Hepatocyte (in vitro differentiated cells): ENCODE data around the gene PRKCA. TPM values are rescaled to one million over a fixed set of nuclear protein-coding genes. Genes with fewer than 3 reads are reported as not detected.
"Not testable (repeated sequence)": the region's sequence is repeated elsewhere in the genome, so short reads cannot be mapped to it uniquely, and the experiment has no call there.

ENCODE experiments used
- DNase-seq: peaks from one replicate; pipeline ENCODE4 v3.0.0-alpha.2; 2016; ENCODE audit warnings: low spot score
- H2AFZ ChIP-seq: fragments of 200-600 bp; sonication (generic); 2 replicates; pipeline ENCODE4 v1.6.0; 2016; ENCODE audit warnings: antibody characterized with exemption, mild to moderate bottlenecking
- H3K27ac ChIP-seq: fragments of 200-600 bp; sonication (generic); 2 replicates; pipeline ENCODE4 v1.5.1; 2016; ENCODE audit warnings: mild to moderate bottlenecking
- H3K27me3 ChIP-seq: fragments of 200-600 bp; sonication (generic); 2 replicates; pipeline ENCODE4 v1.6.1; 2016
- H3K36me3 ChIP-seq: fragments of 200-600 bp; sonication (generic); replicated peaks from 2 replicates; pipeline ENCODE4 v1.5.1; 2016; ENCODE audit warnings: low read depth; ENCODE audit not compliant: insufficient read depth
- H3K4me1 ChIP-seq: fragments of 200-600 bp; sonication (generic); 2 replicates; pipeline ENCODE4 v1.5.1; 2016; ENCODE audit warnings: mild to moderate bottlenecking, moderate library complexity; ENCODE audit not compliant: insufficient read depth
- H3K4me2 ChIP-seq: fragments of 200-600 bp; sonication (generic); 2 replicates; pipeline ENCODE4 v1.6.0; 2016
- H3K4me3 ChIP-seq: fragments of 200-600 bp; sonication (generic); 2 replicates; pipeline ENCODE4 v1.5.1; 2016; ENCODE audit warnings: mild to moderate bottlenecking
- H3K79me2 ChIP-seq: fragments of 200-600 bp; sonication (generic); 2 replicates; pipeline ENCODE4 v1.6.0; 2017; ENCODE audit warnings: mild to moderate bottlenecking
- H3K9me2 ChIP-seq: fragments of 200-600 bp; sonication (generic); replicated peaks from 2 replicates; pipeline ENCODE4 v1.6.0; 2017; ENCODE audit warnings: mild to moderate bottlenecking; ENCODE audit not compliant: insufficient read depth
- H3K9me3 ChIP-seq: fragments of 200-600 bp; sonication (generic); 2 replicates; pipeline ENCODE4 v1.5.1; 2016; ENCODE audit warnings: low read depth, mild to moderate bottlenecking
- H4K20me1 ChIP-seq: fragments of 200-600 bp; sonication (generic); 2 replicates; pipeline ENCODE4 v1.6.0; 2016; ENCODE audit warnings: mild to moderate bottlenecking; ENCODE audit not compliant: insufficient read depth, poor library complexity, severe bottlenecking
- EZH2 ChIP-seq: fragments of 200-600 bp; sonication (generic); IDR thresholded peaks from 2 replicates; pipeline ENCODE4 v1.6.1; 2016; ENCODE audit warnings: antibody characterized with exemption, mild to moderate bottlenecking, borderline replicate concordance
- EZH2phosphoT487 ChIP-seq: fragments of 200-600 bp; sonication (generic); IDR thresholded peaks from one replicate; pipeline ENCODE4 v1.6.1; 2018; ENCODE audit warnings: antibody characterized with exemption, mild to moderate bottlenecking, low read depth, moderate library complexity; ENCODE audit not compliant: unreplicated experiment, severe bottlenecking
- WGBS: methylation state at CpG from one replicate; pipeline ENCODE4 v1.1.6; 2016; ENCODE audit warnings: low lambda C conversion rate; ENCODE audit errors: missing lambda C conversion rate; 5-methylcytosine and 5-hydroxymethylcytosine counted together
- polyA plus RNA-seq: library from polyadenylated mRNA; unstranded; fragments of >200 nt; fragmentation: Nextera tagmentation; extraction: Ambion mirVana; gene quantifications from 2 replicates; pipeline ENCODE4 v1.2.1, GENCODE V29; 2016
- total RNA-seq: library from RNA; depleted of rRNA; stranded (reverse); fragments of >200 nt; gene quantifications from 2 replicates; pipeline ENCODE4 v1.2.3, GENCODE V29; 2014
- TF ChIP-seq, protein P1 (sequence below): fragments of 200-600 bp; sonication (generic); IDR thresholded peaks from 2 replicates; pipeline ENCODE4 v1.5.1; 2016; ENCODE audit warnings: antibody characterized with exemption, mild to moderate bottlenecking; ENCODE audit not compliant: poor library complexity

PRKCA gene
- total and polyA plus RNA-seq, 2 experiments from 2014 or later = 5.9 to 18.5 TPM

DNA sequence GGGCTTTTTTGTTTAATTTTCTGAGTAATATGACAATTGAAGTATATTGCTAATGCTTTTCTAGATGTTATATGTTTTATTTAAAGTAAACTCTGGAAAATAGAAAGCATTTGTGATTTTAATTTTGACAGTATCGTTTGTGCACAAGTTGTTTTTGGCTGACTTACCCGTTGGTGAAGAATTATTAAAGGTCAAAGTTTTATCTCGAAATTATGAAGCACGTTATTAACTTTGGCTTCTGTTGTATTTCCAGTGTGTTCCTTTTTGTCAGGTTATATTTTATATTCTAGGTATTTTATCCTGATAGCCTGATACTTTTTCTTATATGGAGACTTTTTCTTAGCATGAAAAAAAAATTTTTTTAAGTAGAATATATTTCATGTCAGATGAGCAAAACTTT lies 16.8 kb downstream of the PRKCA start:
- H3K4me3 ChIP-seq = no peak overlapping the region
- no peaks in the 10 kb centered on the region for H3K4me1 ChIP-seq
- 97% methylated on average over 4 of the region's 4 CpGs for WGBS
- H3K27me3 ChIP-seq = no peaks in the 10 kb centered on the region
- peaks cover 3% of the 10 kb centered on the region for H3K36me3 ChIP-seq
- no peak overlapping the region for H2AFZ ChIP-seq
- H3K4me2 ChIP-seq = no peak overlapping the region
- no peaks in the 10 kb centered on the region for H4K20me1 ChIP-seq
- no peaks in the 10 kb centered on the region for H3K9me3 ChIP-seq
- peaks cover 28% of the 10 kb centered on the region for H3K79me2 ChIP-seq
- H3K9me2 ChIP-seq = no peaks in the 10 kb centered on the region
- TF ChIP-seq EZH2 (no peak), EZH2phosphoT487 (no peak)
- TF ChIP-seq, protein P1, sequence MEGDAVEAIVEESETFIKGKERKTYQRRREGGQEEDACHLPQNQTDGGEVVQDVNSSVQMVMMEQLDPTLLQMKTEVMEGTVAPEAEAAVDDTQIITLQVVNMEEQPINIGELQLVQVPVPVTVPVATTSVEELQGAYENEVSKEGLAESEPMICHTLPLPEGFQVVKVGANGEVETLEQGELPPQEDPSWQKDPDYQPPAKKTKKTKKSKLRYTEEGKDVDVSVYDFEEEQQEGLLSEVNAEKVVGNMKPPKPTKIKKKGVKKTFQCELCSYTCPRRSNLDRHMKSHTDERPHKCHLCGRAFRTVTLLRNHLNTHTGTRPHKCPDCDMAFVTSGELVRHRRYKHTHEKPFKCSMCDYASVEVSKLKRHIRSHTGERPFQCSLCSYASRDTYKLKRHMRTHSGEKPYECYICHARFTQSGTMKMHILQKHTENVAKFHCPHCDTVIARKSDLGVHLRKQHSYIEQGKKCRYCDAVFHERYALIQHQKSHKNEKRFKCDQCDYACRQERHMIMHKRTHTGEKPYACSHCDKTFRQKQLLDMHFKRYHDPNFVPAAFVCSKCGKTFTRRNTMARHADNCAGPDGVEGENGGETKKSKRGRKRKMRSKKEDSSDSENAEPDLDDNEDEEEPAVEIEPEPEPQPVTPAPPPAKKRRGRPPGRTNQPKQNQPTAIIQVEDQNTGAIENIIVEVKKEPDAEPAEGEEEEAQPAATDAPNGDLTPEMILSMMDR = no peak
- no peak overlapping the region for H3K27ac ChIP-seq
- DNase-seq = no peak

DNA sequence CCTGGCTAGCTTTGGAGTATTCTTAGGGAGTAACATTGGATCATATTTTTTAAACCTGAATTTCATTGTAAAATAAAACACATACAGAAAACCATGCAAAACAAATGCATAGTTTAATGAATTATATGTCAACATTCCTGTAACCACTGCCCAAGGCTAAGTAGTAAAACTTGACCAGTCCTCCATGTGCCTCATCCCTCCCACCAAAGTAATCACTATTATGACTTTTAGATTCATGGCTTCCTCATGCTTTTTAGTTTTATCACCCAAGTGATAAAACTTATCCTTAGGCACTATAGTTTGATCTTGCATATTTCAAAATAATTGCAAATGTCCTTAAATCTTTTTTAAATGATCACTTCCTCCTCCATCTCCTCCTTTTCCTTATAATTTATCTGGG lies 20.4 kb downstream of the PRKCA start:
- Histone ChIP-seq H2AFZ (no peak overlapping the region), H3K4me3 (no peak overlapping the region), H3K4me1 (no peaks in the 10 kb centered on the region), H3K4me2 (no peak overlapping the region), H3K79me2 (peaks cover 53% of the 10 kb centered on the region), H3K9me2 (no peaks in the 10 kb centered on the region), H3K36me3 (peaks cover 3% of the 10 kb centered on the region), H3K9me3 (no peaks in the 10 kb centered on the region), H3K27me3 (no peaks in the 10 kb centered on the region), H3K27ac (no peak overlapping the region), H4K20me1 (no peaks in the 10 kb centered on the region)
- DNase-seq = no peak
- no peak for TF ChIP-seq EZH2phosphoT487
- TF ChIP-seq, protein P1 = no peak
- no peak for TF ChIP-seq EZH2

DNA sequence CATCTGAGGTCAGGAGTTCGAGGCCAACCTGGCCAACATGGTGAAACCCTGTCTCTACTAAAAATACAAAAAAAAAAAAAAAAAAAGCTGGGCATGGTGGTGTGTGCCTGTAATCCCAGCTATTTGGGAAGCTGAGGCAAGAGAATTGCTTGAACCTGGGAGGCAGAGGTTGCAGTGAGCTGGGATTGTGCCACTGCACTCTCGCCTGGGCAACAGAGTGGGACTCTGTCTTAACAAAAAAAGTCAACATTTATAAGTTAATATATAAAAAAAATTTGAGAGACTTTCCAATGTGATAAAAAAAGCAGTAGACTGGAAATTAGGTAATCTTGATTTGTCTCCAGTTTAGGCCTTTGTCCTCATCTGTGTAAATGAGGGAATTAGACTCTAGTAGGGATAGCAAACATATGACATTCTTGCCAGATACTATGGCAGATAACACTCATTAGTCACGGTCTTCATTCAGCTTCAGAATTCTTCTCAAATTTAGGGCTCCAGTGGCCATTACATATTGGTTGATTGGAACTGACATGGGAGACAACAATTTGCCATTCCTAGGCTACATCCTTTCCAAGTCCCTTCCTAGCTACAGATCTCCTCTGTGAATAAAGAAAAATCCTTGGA lies 22.1 kb downstream of the PRKCA start:
- not testable (repeated sequence) for H3K4me2 ChIP-seq, H3K27ac ChIP-seq, H3K27me3 ChIP-seq, H3K9me3 ChIP-seq, DNase-seq, H3K36me3 ChIP-seq, H3K4me1 ChIP-seq, H3K9me2 ChIP-seq, H3K4me3 ChIP-seq, H4K20me1 ChIP-seq, H2AFZ ChIP-seq
- WGBS = 82% methylated on average over 3 of the region's 3 CpGs
- H3K79me2 ChIP-seq = peaks cover 46% of the 10 kb centered on the region

DNA sequence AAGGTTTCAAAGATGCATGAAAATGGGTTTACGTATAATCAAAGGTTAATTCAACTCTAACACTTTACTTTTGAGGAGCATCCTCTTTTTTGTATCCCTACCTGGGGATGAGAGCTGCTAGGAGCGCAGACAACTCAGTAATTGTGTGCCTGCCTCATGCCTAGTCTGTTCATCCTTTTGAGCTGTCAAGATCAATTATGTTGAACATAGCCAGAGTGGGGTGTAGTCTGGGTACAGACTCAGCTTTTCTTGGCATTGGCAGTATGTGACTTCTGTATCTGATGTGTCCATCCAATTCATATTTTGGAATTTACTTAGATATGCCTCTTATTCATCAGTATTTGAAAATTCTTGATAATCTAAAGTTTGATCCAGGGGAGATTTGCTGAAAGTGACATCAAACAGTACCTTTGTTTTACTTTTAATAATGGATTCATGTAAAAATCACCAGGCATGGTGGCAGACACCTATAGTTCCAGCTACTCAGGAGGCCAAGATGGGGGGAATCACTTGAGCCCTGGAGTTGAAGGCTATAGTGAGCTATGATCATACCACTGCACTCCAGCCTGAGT lies 24.1 kb downstream of the PRKCA start:
- Histone ChIP-seq H3K79me2 (peaks cover 37% of the 10 kb centered on the region), H3K4me3 (no peak overlapping the region), H3K36me3 (peaks cover 3% of the 10 kb centered on the region), H3K9me3 (no peaks in the 10 kb centered on the region), H2AFZ (no peak overlapping the region), H3K27me3 (no peaks in the 10 kb centered on the region), H3K27ac (no peak overlapping the region), H3K4me1 (no peaks in the 10 kb centered on the region), H4K20me1 (no peaks in the 10 kb centered on the region), H3K9me2 (no peaks in the 10 kb centered on the region), H3K4me2 (no peak overlapping the region)
- TF ChIP-seq EZH2 (no peak), EZH2phosphoT487 (no peak)
- TF ChIP-seq, protein P1 = no peak
- WGBS = 75% methylated on average over 2 of the region's 2 CpGs
- no peak for DNase-seq
